H4 (cell line): ENCODE measurements around the gene MMAB. TPM values are rescaled to one million over a fixed set of nuclear protein-coding genes. Genes with fewer than 3 reads are reported as not detected.

Experiments used
- DNase-seq: peaks from one replicate; pipeline ENCODE4 v3.0.0-alpha.2; 2015; ENCODE audit warnings: low spot score
- total RNA-seq: library from RNA; depleted of rRNA; stranded (reverse); fragments of >200 nt; shearing (Covaris generic); gene quantifications from 2 replicates; pipeline ENCODE4 v1.2.3, GENCODE V29; 2014

Gene MMAB
- total RNA-seq, 1 experiment from 2014 or later = 33.0 TPM

- DNase-seq = no peak
These were observed 10.4 kb upstream of the MMAB start for GRCh38 chr12:109583733-109584132.

GRCh38 chr12:109582636-109583035, 9.3 kb upstream of the MMAB start:
- no peak for DNase-seq

GRCh38 chr12:109581856-109582255, 8.6 kb upstream of the MMAB start:
- DNase-seq = no peak

- DNase-seq = no peak
These were observed 8.0 kb upstream of the MMAB start for GRCh38 chr12:109581334-109581691.

- DNase-seq = no peak
These were observed 7.5 kb upstream of the MMAB start for GRCh38 chr12:109580684-109581333.

- no peak for DNase-seq
These were observed 7.0 kb upstream of the MMAB start for GRCh38 chr12:109580272-109580671.

GRCh38 chr12:109579639-109580038, 6.3 kb upstream of the MMAB start:
- DNase-seq = no peak

- no peak for DNase-seq
These were observed 5.1 kb upstream of the MMAB start for GRCh38 chr12:109578330-109578927.

GRCh38 chr12:109577311-109577710, 4.0 kb upstream of the MMAB start:
- no peak for DNase-seq

- no peak for DNase-seq
These were observed 2.4 kb upstream of the MMAB start for GRCh38 chr12:109575683-109576082.

- DNase-seq = no peak
These were observed 575 bp upstream of the MMAB start for GRCh38 chr12:109573914-109574244.

GRCh38 chr12:109572506-109572845, 828 bp downstream of the MMAB start:
- no peak for DNase-seq

GRCh38 chr12:109571773-109572505, 1.4 kb downstream of the MMAB start:
- DNase-seq = no peak

- DNase-seq = no peak
These were observed 4.8 kb downstream of the MMAB start for GRCh38 chr12:109568486-109568885.

GRCh38 chr12:109567967-109568366, 5.3 kb downstream of the MMAB start:
- no peak for DNase-seq

- DNase-seq = no peak
These were observed 6.0 kb downstream of the MMAB start for GRCh38 chr12:109567296-109567695.

- no peak for DNase-seq
These were observed 6.9 kb downstream of the MMAB start for GRCh38 chr12:109566424-109566823.

- no peak for DNase-seq
These were observed 9.7 kb downstream of the MMAB start for GRCh38 chr12:109563291-109564284.

GRCh38 chr12:109562871-109563270, 10.4 kb downstream of the MMAB start:
- DNase-seq = no peak

- no peak for DNase-seq
These were observed 11.6 kb downstream of the MMAB start for GRCh38 chr12:109561711-109562030.

- DNase-seq = no peak
These were observed 12.2 kb downstream of the MMAB start for GRCh38 chr12:109560867-109561710.
